ENCODE measurements around the gene POC1B. TPM values are rescaled to one million over a fixed set of nuclear protein-coding genes. Genes with fewer than 3 reads are reported as not detected.

POC1B gene
- total RNA-seq, 1 experiment from 2014 or later, result 14.1 TPM

DNA sequence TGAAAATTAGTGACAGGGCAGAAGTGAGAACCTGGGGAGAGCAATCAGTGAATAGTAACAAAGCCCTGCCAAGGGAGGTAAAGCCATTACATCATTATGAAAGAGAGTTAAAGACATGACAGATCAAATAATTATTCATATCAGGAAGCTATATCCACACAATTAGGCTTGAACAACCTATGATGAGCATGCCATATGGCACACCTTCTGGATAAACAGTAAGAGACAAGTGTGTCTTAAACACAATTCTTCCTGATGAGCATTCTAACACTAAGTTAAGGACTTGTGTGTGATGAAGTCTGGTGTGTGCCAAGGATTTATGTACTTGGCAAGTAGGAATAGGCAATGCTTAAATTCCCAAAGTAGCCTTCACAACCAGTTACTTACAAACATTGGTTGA, 77.3 kb downstream of the POC1B start:
- ChIA-PET POLR2A (no interaction called here), CTCF (no interaction called here)
- Histone ChIP-seq H3K27me3 (replicated peaks; ENCODE audit: control insufficient read depth, insufficient read depth, low read length) (no peaks in the 10 kb centered on the region), H3K4me1 (peaks cover 42% of the 10 kb centered on the region), H3K9me3 (no peaks in the 10 kb centered on the region), H3K4me3 (ENCODE audit: low read depth, low read length) (no peak overlapping the region), H3K36me3 (ENCODE audit: control insufficient read depth, insufficient read depth, low read length) (no peaks in the 10 kb centered on the region)
- no peak overlapping the region for H3K4me3 Mint-ChIP-seq (ENCODE audit: unreplicated experiment)
- no TSS peak for BruUV-seq (replicated peaks)
- no peaks in the 10 kb centered on the region for H3K36me3 Mint-ChIP-seq (ENCODE audit: insufficient read depth, unreplicated experiment)
- peak overlapping the region; percentile 16 for H3K27ac Mint-ChIP-seq (ENCODE audit: unreplicated experiment)
- intact Hi-C loops (cut with micrococcal nuclease; ENCODE audit: unreplicated experiment), result no loop called here
- DNase-seq, result no peak
- H3K27me3 Mint-ChIP-seq (ENCODE audit: insufficient read depth, unreplicated experiment), result no peaks in the 10 kb centered on the region
- TF ChIP-seq, protein P1, sequence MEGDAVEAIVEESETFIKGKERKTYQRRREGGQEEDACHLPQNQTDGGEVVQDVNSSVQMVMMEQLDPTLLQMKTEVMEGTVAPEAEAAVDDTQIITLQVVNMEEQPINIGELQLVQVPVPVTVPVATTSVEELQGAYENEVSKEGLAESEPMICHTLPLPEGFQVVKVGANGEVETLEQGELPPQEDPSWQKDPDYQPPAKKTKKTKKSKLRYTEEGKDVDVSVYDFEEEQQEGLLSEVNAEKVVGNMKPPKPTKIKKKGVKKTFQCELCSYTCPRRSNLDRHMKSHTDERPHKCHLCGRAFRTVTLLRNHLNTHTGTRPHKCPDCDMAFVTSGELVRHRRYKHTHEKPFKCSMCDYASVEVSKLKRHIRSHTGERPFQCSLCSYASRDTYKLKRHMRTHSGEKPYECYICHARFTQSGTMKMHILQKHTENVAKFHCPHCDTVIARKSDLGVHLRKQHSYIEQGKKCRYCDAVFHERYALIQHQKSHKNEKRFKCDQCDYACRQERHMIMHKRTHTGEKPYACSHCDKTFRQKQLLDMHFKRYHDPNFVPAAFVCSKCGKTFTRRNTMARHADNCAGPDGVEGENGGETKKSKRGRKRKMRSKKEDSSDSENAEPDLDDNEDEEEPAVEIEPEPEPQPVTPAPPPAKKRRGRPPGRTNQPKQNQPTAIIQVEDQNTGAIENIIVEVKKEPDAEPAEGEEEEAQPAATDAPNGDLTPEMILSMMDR (IDR thresholded peaks at IDR 0.05; ENCODE audit: insufficient read depth in 1 of 2, low read depth in 1 of 2, low read length in 1 of 2, severe bottlenecking in 1 of 2, unreplicated experiment in 1 of 2), result no peak
- peaks cover 9% of the 10 kb centered on the region for H3K9me3 Mint-ChIP-seq (ENCODE audit: unreplicated experiment)
- H3K4me1 Mint-ChIP-seq (ENCODE audit: low read depth, unreplicated experiment), result peaks cover 27% of the 10 kb centered on the region

- intact Hi-C loops (cut with micrococcal nuclease; ENCODE audit: unreplicated experiment), result no loop called here
- H3K4me3 Mint-ChIP-seq (ENCODE audit: unreplicated experiment), result no peak overlapping the region
- peaks cover 16% of the 10 kb centered on the region for H3K9me3 Mint-ChIP-seq (ENCODE audit: unreplicated experiment)
- H3K36me3 ChIP-seq (ENCODE audit: control insufficient read depth, insufficient read depth, low read length), result no peaks in the 10 kb centered on the region
- BruUV-seq (replicated peaks), result no TSS peak
- no peaks in the 10 kb centered on the region for H3K27me3 Mint-ChIP-seq (ENCODE audit: insufficient read depth, unreplicated experiment)
- no peaks in the 10 kb centered on the region for H3K9me3 ChIP-seq
- H3K4me1 ChIP-seq, result no peaks in the 10 kb centered on the region
- H3K27me3 ChIP-seq (replicated peaks; ENCODE audit: control insufficient read depth, insufficient read depth, low read length), result no peaks in the 10 kb centered on the region
- ChIA-PET CTCF (no interaction called here), POLR2A (no interaction called here)
- no peak overlapping the region for H3K4me3 ChIP-seq (ENCODE audit: low read depth, low read length)
- H3K4me1 Mint-ChIP-seq (ENCODE audit: low read depth, unreplicated experiment), result no peaks in the 10 kb centered on the region
- H3K27ac Mint-ChIP-seq (ENCODE audit: unreplicated experiment), result no peak overlapping the region
- TF ChIP-seq, protein P1 (IDR thresholded peaks at IDR 0.05; ENCODE audit: insufficient read depth in 1 of 2, low read depth in 1 of 2, low read length in 1 of 2, severe bottlenecking in 1 of 2, unreplicated experiment in 1 of 2), result no peak
- peaks cover 5% of the 10 kb centered on the region for H3K36me3 Mint-ChIP-seq (ENCODE audit: insufficient read depth, unreplicated experiment)
- no peak for DNase-seq
Observed at GRCh38 chr12:89439941-89440340, 85.9 kb downstream of the POC1B start.

GRCh38 chr12:89437231-89437630, 88.6 kb downstream of the POC1B start:
- CTCF ChIA-PET, result no interaction called here
- H3K36me3 ChIP-seq (ENCODE audit: control insufficient read depth, insufficient read depth, low read length), result no peaks in the 10 kb centered on the region
- peaks cover 28% of the 10 kb centered on the region for H3K9me3 Mint-ChIP-seq (ENCODE audit: unreplicated experiment)
- no peak for DNase-seq
- H3K27me3 Mint-ChIP-seq (ENCODE audit: insufficient read depth, unreplicated experiment), result no peaks in the 10 kb centered on the region
- POLR2A ChIA-PET, result no interaction called here
- no peaks in the 10 kb centered on the region for H3K4me1 ChIP-seq
- no peak overlapping the region for H3K4me3 Mint-ChIP-seq (ENCODE audit: unreplicated experiment)
- intact Hi-C loops (cut with micrococcal nuclease; ENCODE audit: unreplicated experiment), result no loop called here
- TF ChIP-seq, protein P1 (IDR thresholded peaks at IDR 0.05; ENCODE audit: insufficient read depth in 1 of 2, low read depth in 1 of 2, low read length in 1 of 2, severe bottlenecking in 1 of 2, unreplicated experiment in 1 of 2), result no peak
- BruUV-seq (replicated peaks), result no TSS peak
- H3K9me3 ChIP-seq, result no peaks in the 10 kb centered on the region
- no peaks in the 10 kb centered on the region for H3K27me3 ChIP-seq (replicated peaks; ENCODE audit: control insufficient read depth, insufficient read depth, low read length)
- H3K27ac Mint-ChIP-seq (ENCODE audit: unreplicated experiment), result no peak overlapping the region
- peaks cover 10% of the 10 kb centered on the region for H3K36me3 Mint-ChIP-seq (ENCODE audit: insufficient read depth, unreplicated experiment)
- no peaks in the 10 kb centered on the region for H3K4me1 Mint-ChIP-seq (ENCODE audit: low read depth, unreplicated experiment)
- no peak overlapping the region for H3K4me3 ChIP-seq (ENCODE audit: low read depth, low read length)

All from Caco-2 (cell line).